ENCODE measurements around the gene ZBTB44.

The ZBTB44 gene

DNA sequence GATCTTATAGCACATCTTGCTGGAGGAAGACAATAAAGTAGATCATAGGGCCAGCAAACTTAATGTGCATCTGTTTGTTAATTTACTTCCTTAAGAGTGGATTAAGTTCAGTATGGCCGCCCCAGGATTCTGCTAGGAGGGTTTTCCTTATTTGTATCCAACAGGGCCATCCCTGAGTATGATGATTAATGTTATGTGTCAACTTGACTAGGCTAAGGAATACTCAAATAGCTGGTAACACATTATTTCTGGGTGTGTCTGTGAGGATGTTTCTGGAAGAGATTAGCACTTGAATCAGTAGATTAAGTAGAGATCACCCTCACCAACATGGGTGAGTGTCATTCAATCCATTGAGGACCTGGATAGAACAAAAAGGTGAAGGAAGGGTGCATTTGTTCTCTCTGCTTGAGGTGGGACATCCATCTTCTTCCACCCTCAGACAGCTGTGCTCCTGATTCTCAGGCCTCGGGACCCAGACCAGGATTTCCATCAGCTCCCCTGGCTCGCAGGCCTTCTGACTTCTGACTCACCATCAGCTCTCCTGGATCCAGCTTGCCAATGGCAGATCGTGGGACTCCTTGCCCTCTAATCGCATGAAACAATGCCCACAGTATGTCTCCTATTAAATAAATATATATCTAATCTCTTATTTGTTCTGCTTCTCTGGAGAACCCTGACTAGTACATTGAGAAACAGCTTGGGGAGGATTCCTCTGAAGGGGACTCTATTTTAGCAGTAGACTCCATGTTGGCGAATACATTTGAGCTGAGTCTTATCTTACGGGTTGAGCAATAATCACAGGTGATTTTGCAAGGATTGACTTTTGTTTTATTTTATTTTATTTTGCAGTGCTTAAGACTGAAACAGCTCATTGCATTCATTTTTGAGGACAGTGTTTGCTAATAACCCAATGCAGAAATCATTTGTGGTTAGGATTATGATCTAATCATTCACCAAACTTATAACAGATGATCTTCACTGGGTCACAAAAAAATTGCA is 9.0 kb upstream of the ZBTB44 start:
- ATAC-seq: no peak
- TF ChIP-seq ZNF565 (CRISPR knock-in tag; conservative IDR thresholded peaks at IDR 0.05; ENCODE audit: low read depth) (no peak), OSR1 (CRISPR knock-in tag; IDR thresholded peaks at IDR 0.05) (no peak), BACH2 (CRISPR knock-in tag; IDR thresholded peaks at IDR 0.05; ENCODE audit: borderline replicate concordance) (no peak), TCF4 (CRISPR knock-in tag; IDR thresholded peaks at IDR 0.05; ENCODE audit: borderline replicate concordance) (no peak), ISL1 (CRISPR knock-in tag; IDR thresholded peaks at IDR 0.05) (no peak), ZFP30 (CRISPR knock-in tag; IDR thresholded peaks at IDR 0.05) (no peak), TOX (CRISPR knock-in tag; IDR thresholded peaks at IDR 0.05; ENCODE audit: borderline replicate concordance) (no peak), ARNTL (CRISPR knock-in tag; IDR thresholded peaks at IDR 0.05; ENCODE audit: borderline replicate concordance, low read depth) (no peak)

DNA sequence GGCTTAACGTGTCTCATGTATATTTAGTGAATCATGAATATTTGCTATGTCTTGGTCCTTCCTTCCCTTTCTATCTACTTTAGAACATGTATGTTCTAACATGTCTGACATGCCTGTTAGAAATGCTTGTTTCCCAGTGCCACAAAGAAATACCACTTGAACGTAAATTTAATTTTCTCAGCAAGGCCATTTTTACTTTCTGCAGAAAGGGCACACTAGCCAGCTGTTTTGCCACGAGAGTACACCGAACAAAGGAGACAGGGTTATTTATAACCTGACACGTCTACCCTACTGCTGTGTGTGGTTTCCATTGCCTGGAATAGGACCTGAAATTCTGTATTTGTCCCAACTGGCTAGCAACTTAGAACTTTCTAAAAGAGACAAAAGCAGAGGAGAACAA is 7.4 kb upstream of the ZBTB44 start:
- no peak for ATAC-seq
- TF ChIP-seq GLIS3 (CRISPR knock-in tag; IDR thresholded peaks at IDR 0.05): no peak
- TF ChIP-seq, protein P1, sequence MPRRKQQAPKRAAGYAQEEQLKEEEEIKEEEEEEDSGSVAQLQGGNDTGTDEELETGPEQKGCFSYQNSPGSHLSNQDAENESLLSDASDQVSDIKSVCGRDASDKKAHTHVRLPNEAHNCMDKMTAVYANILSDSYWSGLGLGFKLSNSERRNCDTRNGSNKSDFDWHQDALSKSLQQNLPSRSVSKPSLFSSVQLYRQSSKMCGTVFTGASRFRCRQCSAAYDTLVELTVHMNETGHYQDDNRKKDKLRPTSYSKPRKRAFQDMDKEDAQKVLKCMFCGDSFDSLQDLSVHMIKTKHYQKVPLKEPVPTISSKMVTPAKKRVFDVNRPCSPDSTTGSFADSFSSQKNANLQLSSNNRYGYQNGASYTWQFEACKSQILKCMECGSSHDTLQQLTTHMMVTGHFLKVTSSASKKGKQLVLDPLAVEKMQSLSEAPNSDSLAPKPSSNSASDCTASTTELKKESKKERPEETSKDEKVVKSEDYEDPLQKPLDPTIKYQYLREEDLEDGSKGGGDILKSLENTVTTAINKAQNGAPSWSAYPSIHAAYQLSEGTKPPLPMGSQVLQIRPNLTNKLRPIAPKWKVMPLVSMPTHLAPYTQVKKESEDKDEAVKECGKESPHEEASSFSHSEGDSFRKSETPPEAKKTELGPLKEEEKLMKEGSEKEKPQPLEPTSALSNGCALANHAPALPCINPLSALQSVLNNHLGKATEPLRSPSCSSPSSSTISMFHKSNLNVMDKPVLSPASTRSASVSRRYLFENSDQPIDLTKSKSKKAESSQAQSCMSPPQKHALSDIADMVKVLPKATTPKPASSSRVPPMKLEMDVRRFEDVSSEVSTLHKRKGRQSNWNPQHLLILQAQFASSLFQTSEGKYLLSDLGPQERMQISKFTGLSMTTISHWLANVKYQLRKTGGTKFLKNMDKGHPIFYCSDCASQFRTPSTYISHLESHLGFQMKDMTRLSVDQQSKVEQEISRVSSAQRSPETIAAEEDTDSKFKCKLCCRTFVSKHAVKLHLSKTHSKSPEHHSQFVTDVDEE (CRISPR knock-in tag; IDR thresholded peaks at IDR 0.05): no peak
- TF ChIP-seq ZC3H10 (CRISPR knock-in tag; IDR thresholded peaks at IDR 0.05): no peak
- TF ChIP-seq ZNF70 (CRISPR knock-in tag; IDR thresholded peaks at IDR 0.05): no peak
- TF ChIP-seq, protein P2, sequence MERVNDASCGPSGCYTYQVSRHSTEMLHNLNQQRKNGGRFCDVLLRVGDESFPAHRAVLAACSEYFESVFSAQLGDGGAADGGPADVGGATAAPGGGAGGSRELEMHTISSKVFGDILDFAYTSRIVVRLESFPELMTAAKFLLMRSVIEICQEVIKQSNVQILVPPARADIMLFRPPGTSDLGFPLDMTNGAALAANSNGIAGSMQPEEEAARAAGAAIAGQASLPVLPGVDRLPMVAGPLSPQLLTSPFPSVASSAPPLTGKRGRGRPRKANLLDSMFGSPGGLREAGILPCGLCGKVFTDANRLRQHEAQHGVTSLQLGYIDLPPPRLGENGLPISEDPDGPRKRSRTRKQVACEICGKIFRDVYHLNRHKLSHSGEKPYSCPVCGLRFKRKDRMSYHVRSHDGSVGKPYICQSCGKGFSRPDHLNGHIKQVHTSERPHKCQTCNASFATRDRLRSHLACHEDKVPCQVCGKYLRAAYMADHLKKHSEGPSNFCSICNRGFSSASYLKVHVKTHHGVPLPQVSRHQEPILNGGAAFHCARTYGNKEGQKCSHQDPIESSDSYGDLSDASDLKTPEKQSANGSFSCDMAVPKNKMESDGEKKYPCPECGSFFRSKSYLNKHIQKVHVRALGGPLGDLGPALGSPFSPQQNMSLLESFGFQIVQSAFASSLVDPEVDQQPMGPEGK (CRISPR knock-in tag; IDR thresholded peaks at IDR 0.05; ENCODE audit: borderline replicate concordance): no peak
- TF ChIP-seq ESRRG (CRISPR knock-in tag; IDR thresholded peaks at IDR 0.05): no peak
- TF ChIP-seq, protein P3, sequence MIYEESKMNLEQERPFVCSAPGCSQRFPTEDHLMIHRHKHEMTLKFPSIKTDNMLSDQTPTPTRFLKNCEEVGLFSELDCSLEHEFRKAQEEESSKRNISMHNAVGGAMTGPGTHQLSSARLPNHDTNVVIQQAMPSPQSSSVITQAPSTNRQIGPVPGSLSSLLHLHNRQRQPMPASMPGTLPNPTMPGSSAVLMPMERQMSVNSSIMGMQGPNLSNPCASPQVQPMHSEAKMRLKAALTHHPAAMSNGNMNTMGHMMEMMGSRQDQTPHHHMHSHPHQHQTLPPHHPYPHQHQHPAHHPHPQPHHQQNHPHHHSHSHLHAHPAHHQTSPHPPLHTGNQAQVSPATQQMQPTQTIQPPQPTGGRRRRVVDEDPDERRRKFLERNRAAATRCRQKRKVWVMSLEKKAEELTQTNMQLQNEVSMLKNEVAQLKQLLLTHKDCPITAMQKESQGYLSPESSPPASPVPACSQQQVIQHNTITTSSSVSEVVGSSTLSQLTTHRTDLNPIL (CRISPR knock-in tag; IDR thresholded peaks at IDR 0.05; ENCODE audit: low read depth): no peak

DNA sequence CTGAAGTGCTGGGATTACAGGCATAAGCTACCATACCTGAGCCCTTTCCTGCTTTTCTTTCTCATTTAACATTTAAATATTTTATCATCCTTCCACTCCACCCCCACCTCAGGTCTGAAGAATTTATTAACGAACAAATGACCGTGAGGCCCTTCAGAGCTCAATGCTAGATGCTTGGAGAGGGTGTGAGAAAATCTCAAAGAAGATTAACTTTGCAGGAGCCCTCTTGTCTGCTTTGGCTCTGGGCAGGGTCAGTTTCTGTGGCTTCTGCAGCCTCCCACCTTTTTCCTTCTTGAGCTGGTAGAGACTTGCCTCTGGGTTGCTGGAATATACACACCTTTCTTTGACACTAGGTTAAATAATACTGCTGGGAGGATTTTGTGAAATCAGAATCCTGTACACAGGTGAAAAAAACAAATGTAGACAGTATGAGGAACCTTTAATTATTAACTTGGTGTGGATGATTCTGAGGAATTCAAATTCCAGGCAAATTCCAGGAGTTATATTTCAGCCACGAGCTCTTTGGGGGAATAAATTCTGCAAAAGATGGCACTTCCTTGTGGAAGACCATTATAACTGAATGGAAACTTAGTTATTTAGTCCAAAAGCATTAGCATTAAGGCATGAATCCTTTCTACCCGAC is 3.4 kb upstream of the ZBTB44 start:
- no peak for ATAC-seq
- TF ChIP-seq, protein P3 (CRISPR knock-in tag; IDR thresholded peaks at IDR 0.05; ENCODE audit: low read depth): no peak
- TF ChIP-seq ZFP3 (CRISPR knock-in tag; IDR thresholded peaks at IDR 0.05) (no peak), BACH2 (CRISPR knock-in tag; IDR thresholded peaks at IDR 0.05; ENCODE audit: borderline replicate concordance) (no peak), TCF4 (CRISPR knock-in tag; IDR thresholded peaks at IDR 0.05; ENCODE audit: borderline replicate concordance) (no peak), ZNF565 (CRISPR knock-in tag; conservative IDR thresholded peaks at IDR 0.05; ENCODE audit: low read depth) (no peak), ISL1 (CRISPR knock-in tag; IDR thresholded peaks at IDR 0.05) (no peak), RARB (CRISPR knock-in tag; IDR thresholded peaks at IDR 0.05) (no peak), TOX (CRISPR knock-in tag; IDR thresholded peaks at IDR 0.05; ENCODE audit: borderline replicate concordance) (no peak), PPARA (CRISPR knock-in tag; IDR thresholded peaks at IDR 0.05; ENCODE audit: borderline replicate concordance) (no peak)
- TF ChIP-seq, protein P2 (CRISPR knock-in tag; IDR thresholded peaks at IDR 0.05; ENCODE audit: borderline replicate concordance): no peak
- TF ChIP-seq, protein P4, sequence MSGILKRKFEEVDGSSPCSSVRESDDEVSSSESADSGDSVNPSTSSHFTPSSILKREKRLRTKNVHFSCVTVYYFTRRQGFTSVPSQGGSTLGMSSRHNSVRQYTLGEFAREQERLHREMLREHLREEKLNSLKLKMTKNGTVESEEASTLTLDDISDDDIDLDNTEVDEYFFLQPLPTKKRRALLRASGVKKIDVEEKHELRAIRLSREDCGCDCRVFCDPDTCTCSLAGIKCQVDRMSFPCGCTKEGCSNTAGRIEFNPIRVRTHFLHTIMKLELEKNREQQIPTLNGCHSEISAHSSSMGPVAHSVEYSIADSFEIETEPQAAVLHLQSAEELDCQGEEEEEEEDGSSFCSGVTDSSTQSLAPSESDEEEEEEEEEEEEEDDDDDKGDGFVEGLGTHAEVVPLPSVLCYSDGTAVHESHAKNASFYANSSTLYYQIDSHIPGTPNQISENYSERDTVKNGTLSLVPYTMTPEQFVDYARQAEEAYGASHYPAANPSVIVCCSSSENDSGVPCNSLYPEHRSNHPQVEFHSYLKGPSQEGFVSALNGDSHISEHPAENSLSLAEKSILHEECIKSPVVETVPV (CRISPR knock-in tag; IDR thresholded peaks at IDR 0.05): no peak
- TF ChIP-seq, protein P1 (CRISPR knock-in tag; IDR thresholded peaks at IDR 0.05): no peak
